GM23248 (cell line): ENCODE measurements around the gene CCT7. TPM values are rescaled to one million over a fixed set of nuclear protein-coding genes. Genes with fewer than 3 reads are reported as not detected.

ENCODE experiments used
- DNase-seq: peaks from one replicate; pipeline ENCODE4 v3.0.0-alpha.2; 2015
- H2AFZ ChIP-seq: fragments of 200-600 bp; sonication (generic); 2 replicates; pipeline ENCODE4 v1.6.1; 2016; ENCODE audit warnings: antibody characterized with exemption
- H3F3A ChIP-seq: fragments of 200-600 bp; sonication (generic); 2 replicates; pipeline ENCODE4 v1.6.1; 2016; ENCODE audit warnings: mild to moderate bottlenecking, antibody characterized with exemption, mixed run types; ENCODE audit not compliant: insufficient read depth
- H3K27ac ChIP-seq: fragments of 200-600 bp; sonication (generic); 2 replicates; pipeline ENCODE4 v1.5.1; 2016; ENCODE audit warnings: mild to moderate bottlenecking
- H3K27me3 ChIP-seq: fragments of 200-600 bp; sonication (generic); replicated peaks from 2 replicates; pipeline ENCODE4 v1.6.1; 2016; ENCODE audit warnings: mild to moderate bottlenecking; ENCODE audit not compliant: insufficient read depth
- H3K36me3 ChIP-seq: fragments of 200-600 bp; sonication (generic); 2 replicates; pipeline ENCODE4 v1.6.1; 2016; ENCODE audit warnings: low read depth, mild to moderate bottlenecking
- H3K4me1 ChIP-seq: fragments of 200-600 bp; sonication (generic); 2 replicates; pipeline ENCODE4 v1.6.1; 2016; ENCODE audit warnings: mild to moderate bottlenecking; ENCODE audit not compliant: insufficient read depth
- H3K4me2 ChIP-seq: fragments of 200-600 bp; sonication (generic); one replicate; pipeline ENCODE4 v1.6.1; 2016; ENCODE audit warnings: mild to moderate bottlenecking; ENCODE audit not compliant: unreplicated experiment
- H3K4me3 ChIP-seq: fragments of 200-600 bp; sonication (generic); 2 replicates; pipeline ENCODE4 v1.5.1; 2016; ENCODE audit warnings: mild to moderate bottlenecking
- H3K79me2 ChIP-seq: fragments of 200-600 bp; sonication (generic); 2 replicates; pipeline ENCODE4 v1.6.1; 2016; ENCODE audit warnings: mild to moderate bottlenecking; ENCODE audit not compliant: insufficient read depth
- H3K9ac ChIP-seq: fragments of 200-600 bp; sonication (generic); 2 replicates; pipeline ENCODE4 v1.6.1; 2016; ENCODE audit warnings: mild to moderate bottlenecking
- H3K9me2 ChIP-seq: fragments of 200-600 bp; sonication (generic); 2 replicates; pipeline ENCODE4 v1.6.1; 2016; ENCODE audit warnings: mixed run types, mild to moderate bottlenecking, moderate library complexity; ENCODE audit not compliant: insufficient read depth
- H3K9me3 ChIP-seq: fragments of 200-600 bp; sonication (generic); one replicate; pipeline ENCODE4 v1.6.1; 2017; ENCODE audit warnings: low read depth
- H4K20me1 ChIP-seq: fragments of 200-600 bp; sonication (generic); 2 replicates; pipeline ENCODE4 v1.6.0; 2016; ENCODE audit not compliant: insufficient read depth
- EZH2 ChIP-seq: fragments of 200-600 bp; sonication (generic); IDR thresholded peaks from 2 replicates; pipeline ENCODE4 v1.6.1; 2018; ENCODE audit warnings: antibody characterized with exemption, mild to moderate bottlenecking; ENCODE audit not compliant: insufficient read depth, poor library complexity, severe bottlenecking
- EZH2phosphoT487 ChIP-seq: fragments of 200-600 bp; sonication (generic); IDR thresholded peaks from 2 replicates; pipeline ENCODE4 v1.6.1; 2018; ENCODE audit warnings: antibody characterized with exemption, moderate library complexity, mild to moderate bottlenecking, low read depth; ENCODE audit not compliant: insufficient read depth
- WGBS, 2 experiments: methylation state at CpG; one replicate each; pipeline ENCODE4 v1.1.6; 2015 to 2017; ENCODE audit warnings: low lambda C conversion rate in 2 of 2, low coverage in 1 of 2; ENCODE audit errors: missing lambda C conversion rate in 2 of 2; 5-methylcytosine and 5-hydroxymethylcytosine counted together
- in situ Hi-C: fragments of 300-500 bp; cut with MboI; formaldehyde crosslinking; loops from 2 replicates; pipeline ENCODE4 v1.15.0; 2020
- polyA plus RNA-seq: library from polyadenylated mRNA; unstranded; fragments of >200 nt; fragmentation: Nextera tagmentation; extraction: Ambion mirVana; gene quantifications from 2 replicates; pipeline ENCODE4 v1.2.1, GENCODE V29; 2016
- total RNA-seq: library from RNA; depleted of rRNA; stranded (reverse); fragments of >200 nt; shearing (Covaris generic); gene quantifications from 2 replicates; pipeline ENCODE4 v1.2.3, GENCODE V29; 2014

CCT7 gene
- total and polyA plus RNA-seq, 2 experiments from 2014 or later, result 213 to 272 TPM

DNA sequence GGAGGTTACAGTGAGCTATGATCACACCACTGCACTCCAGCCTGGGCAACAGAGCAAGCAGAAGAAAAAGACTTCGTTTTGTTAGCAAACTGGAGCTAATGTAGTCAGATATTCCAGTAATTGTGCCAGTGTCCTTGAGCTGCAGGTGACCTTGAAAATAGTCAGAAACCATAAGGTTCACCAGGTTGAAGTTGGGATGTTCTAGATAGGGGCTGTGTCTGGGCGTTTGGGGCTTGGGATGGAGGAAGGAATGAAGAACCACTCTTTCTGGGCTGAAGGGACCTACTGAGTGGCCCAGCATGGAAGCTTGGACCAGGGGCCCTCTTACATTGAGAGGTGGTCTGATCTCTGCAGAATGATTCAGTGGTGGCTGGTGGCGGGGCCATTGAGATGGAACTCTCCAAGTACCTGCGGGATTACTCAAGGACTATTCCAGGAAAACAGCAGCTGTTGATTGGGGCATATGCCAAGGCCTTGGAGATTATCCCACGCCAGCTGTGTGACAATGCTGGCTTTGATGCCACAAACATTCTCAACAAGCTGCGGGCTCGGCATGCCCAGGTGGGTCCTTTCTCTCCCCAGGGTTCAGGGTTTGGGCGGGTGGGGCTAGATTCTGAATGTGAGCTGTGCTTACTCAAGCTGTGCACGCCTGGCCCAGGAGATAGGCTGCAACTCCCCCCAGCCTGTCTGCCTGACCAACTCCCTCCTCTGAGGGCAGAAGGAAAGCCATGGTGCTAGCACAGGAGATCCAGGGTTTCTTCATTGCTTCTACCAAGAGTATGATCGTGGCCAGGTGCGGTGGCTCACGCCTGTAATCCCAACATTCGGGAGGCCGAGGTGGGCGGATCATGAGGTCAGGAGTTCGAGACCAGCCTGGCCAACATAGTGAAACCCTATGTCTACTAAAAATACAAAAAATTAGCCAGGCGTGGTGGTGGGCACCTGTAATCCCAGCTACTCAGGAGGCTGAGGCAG is 17.1 kb downstream of the CCT7 start:
- TF ChIP-seq EZH2, result no peak
- no peak for TF ChIP-seq EZH2phosphoT487
- Histone ChIP-seq H3F3A (no peaks in the 10 kb centered on the region; the same call in 1 of the 2 replicates), H3K4me3 (no peak overlapping the region), H3K79me2 (peaks cover 12% of the 10 kb centered on the region), H2AFZ (no peak overlapping the region), H3K27ac (no peak overlapping the region), H4K20me1 (peaks cover 7% of the 10 kb centered on the region; the same call in 1 of the 2 replicates), H3K27me3 (no peaks in the 10 kb centered on the region), H3K4me1 (no peaks in the 10 kb centered on the region), H3K9me3 (no peaks in the 10 kb centered on the region), H3K9me2 (no peaks in the 10 kb centered on the region), H3K9ac (no peak overlapping the region), H3K36me3 (peaks cover 62% of the 10 kb centered on the region), H3K4me2 (no peak overlapping the region)
- WGBS, 2 experiments, result 90% methylated on average over 16 to 17 of the region's 17 CpGs
- DNase-seq, result no peak
- in situ Hi-C loops, result no loop called here

DNA sequence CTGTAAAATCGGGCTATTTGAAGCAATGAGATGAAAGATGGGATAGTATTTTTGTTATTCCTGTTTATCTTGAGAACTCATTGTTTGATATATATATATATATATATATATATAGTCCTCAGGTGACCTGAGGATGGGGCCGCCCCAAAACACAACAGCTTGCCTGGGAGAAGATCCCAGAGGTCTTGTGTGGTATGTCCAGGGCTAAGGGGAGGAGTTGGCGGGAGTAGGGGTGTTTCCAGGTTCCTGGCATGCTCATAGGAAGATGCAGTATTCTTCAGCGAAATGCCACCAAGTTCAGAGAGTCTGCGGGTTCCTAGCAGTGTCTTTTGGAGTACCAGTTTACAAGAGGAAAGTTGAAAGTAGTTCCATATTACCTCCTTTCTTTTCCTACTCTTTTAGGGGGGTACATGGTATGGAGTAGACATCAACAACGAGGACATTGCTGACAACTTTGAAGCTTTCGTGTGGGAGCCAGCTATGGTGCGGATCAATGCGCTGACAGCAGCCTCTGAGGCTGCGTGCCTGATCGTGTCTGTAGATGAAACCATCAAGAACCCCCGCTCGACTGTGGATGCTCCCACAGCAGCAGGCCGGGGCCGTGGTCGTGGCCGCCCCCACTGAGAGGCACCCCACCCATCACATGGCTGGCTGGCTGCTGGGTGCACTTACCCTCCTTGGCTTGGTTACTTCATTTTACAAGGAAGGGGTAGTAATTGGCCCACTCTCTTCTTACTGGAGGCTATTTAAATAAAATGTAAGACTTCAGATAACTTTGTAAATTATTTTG is 18.3 kb downstream of the CCT7 start:
- Histone ChIP-seq H3K79me2 (peaks cover 2% of the 10 kb centered on the region; the same call in 1 of the 2 replicates), H3K4me3 (no peak overlapping the region), H4K20me1 (no peaks in the 10 kb centered on the region), H3K36me3 (peaks cover 50% of the 10 kb centered on the region), H3K27ac (no peak overlapping the region), H3K9ac (no peak overlapping the region), H3K4me1 (no peaks in the 10 kb centered on the region), H3K27me3 (no peaks in the 10 kb centered on the region), H3K4me2 (no peak overlapping the region), H3F3A (no peaks in the 10 kb centered on the region; the same call in 1 of the 2 replicates), H3K9me3 (no peaks in the 10 kb centered on the region), H3K9me2 (no peaks in the 10 kb centered on the region), H2AFZ (no peak overlapping the region)
- no peak for TF ChIP-seq EZH2
- TF ChIP-seq EZH2phosphoT487, result no peak
- 77 to 78% methylated on average over 17 of the region's 17 CpGs for WGBS, 2 experiments
- in situ Hi-C loops, result no loop called here
- no peak for DNase-seq

GRCh38 chr2:73253400-73253799 is 19.3 kb downstream of the CCT7 start:
- no peaks in the 10 kb centered on the region for H4K20me1 ChIP-seq
- H3K4me3 ChIP-seq, result no peak overlapping the region
- no peak for DNase-seq
- H2AFZ ChIP-seq, result no peak overlapping the region
- H3K4me1 ChIP-seq, result no peaks in the 10 kb centered on the region
- no peaks in the 10 kb centered on the region for H3K27me3 ChIP-seq
- no peak overlapping the region for H3K4me2 ChIP-seq
- H3K36me3 ChIP-seq, result peaks cover 40% of the 10 kb centered on the region
- no peak overlapping the region for H3K9ac ChIP-seq
- no peak for TF ChIP-seq EZH2
- no peak for TF ChIP-seq EZH2phosphoT487
- no peaks in the 10 kb centered on the region for H3K79me2 ChIP-seq
- no peaks in the 10 kb centered on the region for H3K9me3 ChIP-seq
- H3K27ac ChIP-seq, result no peak overlapping the region
- H3K9me2 ChIP-seq, result no peaks in the 10 kb centered on the region
- in situ Hi-C loops, result no loop called here
- no peaks in the 10 kb centered on the region; the same call in 1 of the 2 replicates for H3F3A ChIP-seq
- WGBS, 2 experiments, result 53 to 61% methylated on average over 2 of the region's 2 CpGs

- Histone ChIP-seq H2AFZ (no peak overlapping the region), H3K27ac (no peak overlapping the region), H3K4me3 (no peak overlapping the region), H3K79me2 (no peaks in the 10 kb centered on the region), H3K4me2 (no peak overlapping the region), H3K4me1 (no peaks in the 10 kb centered on the region), H3K9ac (no peak overlapping the region), H3F3A (no peaks in the 10 kb centered on the region; the same call in 1 of the 2 replicates), H4K20me1 (no peaks in the 10 kb centered on the region), H3K27me3 (no peaks in the 10 kb centered on the region), H3K9me2 (no peaks in the 10 kb centered on the region), H3K36me3 (peaks cover 35% of the 10 kb centered on the region), H3K9me3 (no peaks in the 10 kb centered on the region)
- DNase-seq, result no peak
- in situ Hi-C loops, result no loop called here
- TF ChIP-seq EZH2phosphoT487 (no peak), EZH2 (no peak)
- WGBS, 2 experiments, result 100% methylated on average over 3 of the region's 3 CpGs
Observed at GRCh38 chr2:73253901-73254300, 19.8 kb downstream of the CCT7 start.
